NCI-H748 (cell line): ENCODE results near the gene PRF1.
"Not testable (repeated sequence)": the region's sequence is repeated elsewhere in the genome, so short reads cannot be mapped to it uniquely, and the experiment has no call there.

Experiments used
- DNase-seq: peaks from one replicate; lab custom pipeline; 2025; ENCODE audit not compliant: unreplicated experiment; lab: John Stamatoyannopoulos, UW

PRF1 gene

GRCh38 chr10:70602665-70603448 is at the start of gene PRF1:
Gene PRF1, minus strand, starts transcription at chr10:70602741. Its CDS starts 1,839 bp downstream, at chr10:70600902.
- no peak for DNase-seq

DNA sequence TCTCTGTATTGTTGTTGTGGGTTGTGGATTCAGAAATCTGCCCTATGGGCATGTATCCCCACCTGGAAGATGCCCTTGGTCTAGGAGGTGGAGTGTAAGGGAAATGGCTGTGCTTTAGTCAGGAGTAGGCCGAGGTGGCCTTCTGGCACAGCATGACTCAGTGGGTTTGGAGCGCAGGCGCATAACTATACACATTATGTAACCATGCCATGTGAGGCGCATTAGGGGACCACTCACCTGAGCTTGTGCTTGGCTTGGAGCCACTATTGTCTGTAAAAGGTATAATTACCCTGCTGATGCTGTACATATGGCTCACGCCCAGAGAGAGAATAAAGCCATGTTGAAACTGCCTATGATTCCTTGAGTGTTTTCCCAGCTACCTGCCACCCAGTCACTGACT is 49.1 kb upstream of the PRF1 start:
- peak; percentile 36 for DNase-seq

GRCh38 chr10:70650718-70651117 is 48.2 kb upstream of the PRF1 start:
- DNase-seq: no peak

DNA sequence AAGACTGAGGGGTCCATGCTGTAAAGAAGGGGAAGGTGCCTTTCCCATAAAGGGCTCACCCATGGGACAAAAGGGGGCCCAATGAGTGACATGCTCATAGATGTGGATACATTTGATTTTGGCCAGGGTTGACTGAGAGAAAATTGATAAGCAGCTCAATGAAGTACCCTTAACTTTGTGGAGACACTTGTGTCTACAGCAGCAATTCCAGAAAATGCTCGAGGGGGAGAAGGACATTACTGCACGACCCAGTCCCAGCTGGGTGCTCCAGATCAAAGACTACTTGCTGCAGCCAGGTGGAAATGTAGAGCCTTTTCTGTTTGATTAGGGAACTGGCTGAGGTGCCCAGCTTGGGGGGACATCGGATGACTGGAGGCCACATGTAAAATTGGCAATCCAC is 47.6 kb upstream of the PRF1 start:
- DNase-seq: no peak

DNA sequence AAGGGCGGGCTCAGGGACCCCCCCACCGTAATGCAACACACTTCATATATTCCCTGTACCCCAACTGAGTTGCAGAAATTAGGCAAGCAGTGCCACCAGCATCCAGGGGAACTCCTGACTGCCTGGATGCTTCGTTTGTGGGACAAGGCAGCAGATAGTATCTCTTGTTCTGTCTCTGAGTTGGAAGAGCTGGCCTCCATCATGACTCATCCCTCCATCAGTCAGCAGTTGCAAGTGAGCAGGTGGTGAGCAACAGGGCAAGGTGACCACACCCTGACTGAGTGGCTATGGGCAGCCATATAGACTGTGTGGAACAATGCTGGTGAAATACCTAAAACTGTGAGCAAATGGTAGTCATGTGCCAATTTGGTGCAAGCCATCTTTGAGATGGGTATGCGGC is 47.0 kb upstream of the PRF1 start:
- no peak for DNase-seq

- peak; percentile 37 for DNase-seq
Observed at GRCh38 chr10:70648427-70648826, 45.9 kb upstream of the PRF1 start.

- DNase-seq: no peak
Observed at GRCh38 chr10:70647086-70647485, 44.5 kb upstream of the PRF1 start.

GRCh38 chr10:70644959-70645358 is 42.4 kb upstream of the PRF1 start:
- DNase-seq: peak; percentile 12

GRCh38 chr10:70643272-70643671 is 40.7 kb upstream of the PRF1 start:
- not testable (repeated sequence) for DNase-seq

GRCh38 chr10:70639640-70640383 is 37.3 kb upstream of the PRF1 start:
- DNase-seq: not testable (repeated sequence)

DNA sequence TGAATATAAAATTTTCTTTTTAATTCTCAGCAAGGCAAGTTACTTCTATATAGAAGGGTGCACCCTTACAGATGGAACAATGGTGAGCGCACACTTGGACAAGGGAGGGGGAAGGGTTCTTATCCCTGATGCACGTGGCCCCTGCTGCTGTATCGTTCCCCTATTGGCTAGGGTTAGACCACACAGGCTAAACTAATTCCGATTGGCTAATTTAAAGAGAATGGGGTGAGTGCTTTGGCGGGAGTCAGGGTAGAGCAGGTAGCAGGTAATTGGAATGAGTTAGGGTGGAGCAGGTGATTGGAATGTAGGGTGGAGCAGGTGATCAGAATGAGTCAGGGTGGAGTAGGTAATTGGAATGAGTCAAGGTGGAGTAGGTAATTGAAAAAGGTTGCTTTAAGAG is 32.0 kb upstream of the PRF1 start:
- not testable (repeated sequence) for DNase-seq

GRCh38 chr10:70634011-70634410 is 31.5 kb upstream of the PRF1 start:
- DNase-seq: no peak

GRCh38 chr10:70631735-70632134 is 29.2 kb upstream of the PRF1 start:
- not testable (repeated sequence) for DNase-seq

- no peak for DNase-seq
Observed at GRCh38 chr10:70629338-70629737, 26.8 kb upstream of the PRF1 start.

DNA sequence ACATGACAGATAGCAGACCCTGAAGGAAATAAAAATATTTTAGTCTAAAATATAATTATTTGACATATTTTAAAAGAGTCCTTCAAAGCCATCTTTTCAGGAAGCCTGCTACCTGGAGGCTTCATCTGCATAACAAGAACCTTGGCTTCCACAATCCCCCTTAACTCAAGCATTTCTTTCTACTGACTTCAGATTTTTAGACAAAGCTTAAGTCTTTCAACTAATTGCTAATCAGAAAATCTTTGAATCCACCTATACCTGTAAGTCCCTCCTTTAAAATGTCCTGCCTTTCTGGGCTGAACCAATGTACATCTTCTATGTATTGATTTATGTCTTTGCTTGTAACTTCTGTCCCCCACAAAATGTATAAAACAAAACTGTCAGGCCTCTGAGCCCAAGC is 23.5 kb upstream of the PRF1 start:
- DNase-seq: no peak

DNA sequence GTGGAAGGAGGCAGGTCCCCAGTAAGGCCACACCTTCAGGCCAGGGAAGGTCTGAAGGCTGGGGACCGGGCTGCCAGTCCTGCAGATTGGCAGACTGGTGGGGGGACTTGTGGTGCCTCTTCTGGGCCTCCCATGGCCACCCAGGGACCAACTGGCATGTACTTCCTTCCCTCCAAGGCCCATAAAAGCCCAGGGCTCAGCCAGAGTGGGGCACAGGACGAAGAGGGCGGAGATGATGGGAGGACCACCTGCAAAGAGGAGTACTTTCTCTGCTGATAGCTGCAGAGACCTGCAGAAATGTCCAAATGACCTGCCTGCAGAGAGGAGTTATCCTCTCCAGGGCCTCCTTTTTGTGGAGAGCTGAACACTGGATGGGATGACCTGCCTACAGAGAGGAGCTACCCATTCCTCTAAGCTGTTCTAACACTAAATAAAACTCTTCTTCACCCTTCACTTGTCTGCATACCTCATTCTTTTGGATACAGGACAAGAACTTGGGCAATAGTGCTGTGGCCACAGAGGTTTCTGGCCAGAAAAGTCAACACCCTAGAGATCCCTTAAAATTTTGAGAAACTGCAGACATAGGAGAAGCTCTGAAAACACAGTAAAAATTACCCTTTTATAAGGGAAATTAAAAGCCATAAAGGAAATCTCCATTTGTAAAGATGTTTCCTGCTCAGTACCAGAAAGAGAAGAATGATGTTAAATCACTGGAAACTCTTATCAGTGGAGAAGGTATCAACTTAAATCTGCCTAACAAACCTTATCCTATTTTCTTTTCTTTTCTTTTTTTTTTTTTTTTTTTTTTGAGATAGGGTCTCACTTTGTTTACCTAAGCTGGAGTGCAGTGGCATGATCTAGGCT is 20.7 kb upstream of the PRF1 start:
- DNase-seq: no peak

DNA sequence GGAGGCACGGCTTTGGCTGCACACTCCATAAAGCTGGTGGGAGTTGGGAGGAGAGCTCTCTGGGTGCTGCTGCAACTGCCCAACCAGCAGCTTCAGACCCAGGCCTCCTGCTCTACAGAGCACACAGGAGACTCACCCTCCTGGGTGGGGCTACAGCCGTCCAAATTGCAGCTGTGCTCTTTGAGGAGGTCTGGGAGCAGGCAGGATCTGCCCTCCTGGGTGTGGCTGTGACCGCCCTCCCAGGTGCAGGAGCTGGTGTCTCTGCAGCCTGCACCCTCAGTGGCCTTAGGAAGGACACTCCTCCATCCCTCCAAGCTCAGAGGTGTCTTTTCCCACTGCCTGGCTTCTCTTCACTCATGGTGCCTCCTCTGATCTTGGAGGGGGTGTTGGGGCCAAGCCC is 20.0 kb upstream of the PRF1 start:
- DNase-seq: no peak

DNA sequence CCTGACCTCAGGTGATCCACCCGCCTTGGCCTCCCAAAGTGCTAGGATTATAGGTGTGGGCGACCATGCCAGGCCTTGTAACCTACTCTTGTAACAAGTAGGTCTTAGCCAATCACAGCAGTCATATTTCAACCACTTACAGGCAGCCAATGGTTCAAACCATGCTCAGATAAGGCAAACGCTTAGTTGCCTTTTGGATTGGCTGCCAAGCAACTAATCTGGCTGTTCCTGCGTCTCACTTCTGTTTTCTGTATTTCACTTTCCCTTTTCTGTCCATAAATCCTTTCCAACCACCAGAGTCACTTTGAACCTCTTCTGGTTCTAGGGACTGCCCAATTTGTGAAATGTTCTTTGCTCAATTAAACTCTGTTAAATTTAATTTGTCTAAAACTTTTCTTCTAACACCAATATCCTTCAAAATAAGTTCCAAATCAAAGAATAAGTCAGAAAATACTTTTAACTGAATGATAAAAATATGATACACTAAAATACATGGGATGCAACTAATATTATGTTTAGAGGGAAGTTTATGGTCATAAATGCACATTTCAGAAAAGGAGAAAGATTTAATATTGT is 19.1 kb upstream of the PRF1 start:
- DNase-seq: no peak

GRCh38 chr10:70620020-70620289 is 17.4 kb upstream of the PRF1 start:
- no peak for DNase-seq

GRCh38 chr10:70619271-70620019 is 16.9 kb upstream of the PRF1 start:
- peak; percentile 32 for DNase-seq

GRCh38 chr10:70618663-70619062 is 16.1 kb upstream of the PRF1 start:
- DNase-seq: no peak
